Esophagus muscularis mucosa (tissue), 4 donors: Measurements from ENCODE around the gene NXNL2. TPM values are rescaled to one million over a fixed set of nuclear protein-coding genes. Genes with fewer than 3 reads are reported as not detected.

ENCODE experiments used
- DNase-seq: peaks from one replicate; pipeline ENCODE4 v3.0.0-alpha.2; 2017; ENCODE audit errors: extremely low spot score
- H3K27ac ChIP-seq, 4 donors: fragments of 200-600 bp; sonication (generic); replicated peaks in 1 of 4; 1 replicate in 3 of 4; 2 replicates in 1 of 4; pipeline ENCODE4 v1.5.1; 2016 to 2019; ENCODE audit warnings: mild to moderate bottlenecking in 1 of 4
- H3K27me3 ChIP-seq, 4 donors: fragments of 200-600 bp; sonication (generic); one replicate each; pipeline versions ENCODE4 v1.5.1 to v1.6.0; 2016 to 2019
- H3K36me3 ChIP-seq, 4 donors: fragments of 200-600 bp; sonication (generic); one replicate each; pipeline ENCODE4 v1.5.1; 2016 to 2019
- H3K4me1 ChIP-seq, 4 donors: fragments of 200-600 bp; sonication (generic); one replicate each; pipeline ENCODE4 v1.5.1; 2016 to 2019
- H3K4me3 ChIP-seq, 4 donors: fragments of 200-600 bp; sonication (generic); 1 replicate in 2 of 4; 2 replicates in 2 of 4; pipeline ENCODE4 v1.5.1; 2016 to 2019; ENCODE audit warnings: mild to moderate bottlenecking in 4 of 4, moderate library complexity in 1 of 4
- H3K9me3 ChIP-seq, 4 donors: fragments of 200-600 bp; sonication (generic); 1 replicate in 3 of 4; 2 replicates in 1 of 4; pipeline ENCODE4 v1.5.1; 2016 to 2019
- CTCF ChIP-seq, 3 experiments: fragments of 200-600 bp in 2 of 3; fragments of 450-650 bp in 1 of 3; sonication (generic) in 2 of 3; IDR thresholded peaks; one replicate each; pipeline ENCODE4 v1.5.1; 2017 to 2019; ENCODE audit warnings: antibody characterized with exemption in 3 of 3, mild to moderate bottlenecking in 2 of 3, moderate library complexity in 1 of 3
- EP300 ChIP-seq: sonication (generic); formaldehyde crosslinking; IDR thresholded peaks from one replicate; pipeline ENCODE4 v1.6.1; 2017; ENCODE audit warnings: antibody characterized with exemption
- POLR2A ChIP-seq: fragments of 450-650 bp; IDR thresholded peaks from one replicate; pipeline ENCODE4 v1.6.1; 2017; ENCODE audit warnings: antibody characterized with exemption, moderate library complexity, mild to moderate bottlenecking, low read depth
- POLR2AphosphoS5 ChIP-seq, 2 donors: sonication (generic); formaldehyde crosslinking; IDR thresholded peaks; one replicate each; pipeline ENCODE4 v1.6.1; 2017; ENCODE audit warnings: antibody characterized with exemption in 2 of 2
- WGBS: methylation state at CpG from one replicate; pipeline ENCODE4 v1.1.5; 2018; 5-methylcytosine and 5-hydroxymethylcytosine counted together
- intact Hi-C: fragments of 100-400 bp; cut with DNase I; formaldehyde crosslinking; loops from one replicate; pipeline ENCODE4 v1.15.1; 2023
- total RNA-seq, 4 donors: library from RNA; depleted of rRNA; stranded (reverse); fragments of >200 nt; gene quantifications; one replicate each; pipeline versions ENCODE4 v1.1.0 to v1.2.1, GENCODE V29; 2016

NXNL2 gene
- total RNA-seq, 4 donors from 2014 or later, result 0.83 to 4.5 (median 1.3) TPM

- DNase-seq, result no peak
- intact Hi-C loops, result loop anchor here (2.0 to 10.0 kb wide), 4 partner anchors 185 to 623 kb away; a partner anchor contains a TSS
- H3K27ac ChIP-seq, result no peak overlapping the region
- H3K36me3 ChIP-seq, result no peaks in the 10 kb centered on the region
- peaks cover 0 to 25% (median 16%) of the 10 kb centered on the region in 4 donors for H3K4me1 ChIP-seq
- no peak overlapping the region for H3K4me3 ChIP-seq
- H3K27me3 ChIP-seq, result no peaks in the 10 kb centered on the region
- TF ChIP-seq POLR2A (no peak), POLR2AphosphoS5 (IDR thresholded peaks at IDR 0.05) (no peak), EP300 (no peak), CTCF (IDR thresholded peaks at IDR 0.05) (no peak)
- 82% methylated on average over 19 of the region's 19 CpGs for WGBS
- H3K9me3 ChIP-seq, result no peaks in the 10 kb centered on the region
Measured at GRCh38 chr9:88577256-88578120, 42.5 kb downstream of the NXNL2 start.

- no peaks in the 10 kb centered on the region for H3K36me3 ChIP-seq
- WGBS, result 52% methylated on average over 22 of the region's 28 CpGs
- H3K27me3 ChIP-seq, result no peaks in the 10 kb centered on the region
- TF ChIP-seq CTCF (IDR thresholded peaks at IDR 0.05) (peak in 2 of 3 experiments; percentile 91 to 97), EP300 (no peak), POLR2A (no peak), POLR2AphosphoS5 (IDR thresholded peaks at IDR 0.05) (peak in 1 of 2 donors; percentile 37)
- peak overlapping the region in 2 of 4 donors; percentile 10 to 25 for H3K4me3 ChIP-seq
- peak; percentile 96 for DNase-seq
- H3K27ac ChIP-seq, result no peak overlapping the region
- H3K4me1 ChIP-seq, result peaks cover 0 to 32% (median 22%) of the 10 kb centered on the region in 4 donors
- peaks cover 0 to 2% (median 0%) of the 10 kb centered on the region in 4 donors for H3K9me3 ChIP-seq
- intact Hi-C loops, result loop anchor here (2.0 to 10.0 kb wide), 4 partner anchors 186 to 624 kb away; a partner anchor contains a TSS
Measured at GRCh38 chr9:88578121-88579049, 43.4 kb downstream of the NXNL2 start.

GRCh38 chr9:88579050-88579715, 44.2 kb downstream of the NXNL2 start:
- no peak overlapping the region for H3K4me3 ChIP-seq
- H3K27me3 ChIP-seq, result no peaks in the 10 kb centered on the region
- no peaks in the 10 kb centered on the region for H3K36me3 ChIP-seq
- intact Hi-C loops, result loop anchor here (2.0 to 10.0 kb wide), 4 partner anchors 187 to 624 kb away; a partner anchor contains a TSS
- H3K4me1 ChIP-seq, result peaks cover 6 to 40% (median 30%) of the 10 kb centered on the region in 4 donors
- no peak for TF ChIP-seq POLR2AphosphoS5 (IDR thresholded peaks at IDR 0.05)
- no peak for TF ChIP-seq CTCF (IDR thresholded peaks at IDR 0.05)
- TF ChIP-seq EP300, result no peak
- TF ChIP-seq POLR2A, result no peak
- no peak for DNase-seq
- H3K9me3 ChIP-seq, result peaks cover 0 to 5% (median 0%) of the 10 kb centered on the region in 4 donors
- no peak overlapping the region for H3K27ac ChIP-seq
- WGBS, result 81% methylated on average over 9 of the region's 10 CpGs

GRCh38 chr9:88580961-88581360, 46.0 kb downstream of the NXNL2 start:
- Histone ChIP-seq H3K9me3 (peaks cover 0 to 5% (median 0%) of the 10 kb centered on the region in 4 donors), H3K4me3 (no peak overlapping the region), H3K4me1 (peaks cover 6 to 49% (median 42%) of the 10 kb centered on the region in 4 donors), H3K36me3 (no peaks in the 10 kb centered on the region), H3K27me3 (no peaks in the 10 kb centered on the region), H3K27ac (no peak overlapping the region)
- WGBS, result 68% methylated on average over 5 of the region's 5 CpGs
- no peak for DNase-seq
- no peak for TF ChIP-seq POLR2AphosphoS5 (IDR thresholded peaks at IDR 0.05)
- TF ChIP-seq CTCF (IDR thresholded peaks at IDR 0.05), result no peak
- no peak for TF ChIP-seq POLR2A
- TF ChIP-seq EP300, result no peak
- intact Hi-C loops, result no loop called here
